Retina (tissue), 1 donor: ENCODE data around the gene CPEB2.
"Not testable (repeated sequence)": the region's sequence is repeated elsewhere in the genome, so short reads cannot be mapped to it uniquely, and the experiment has no call there.

ENCODE experiments used
- DNase-seq: peaks from one replicate; pipeline ENCODE4 v3.0.0-alpha.2; 2016

The CPEB2 gene

GRCh38 chr4:15063341-15063740 lies 61.1 kb downstream of the CPEB2 start:
- no peak for DNase-seq

- no peak for DNase-seq
Observed at GRCh38 chr4:15065516-15065915, 63.2 kb downstream of the CPEB2 start.

GRCh38 chr4:15066140-15066539 lies 63.9 kb downstream of the CPEB2 start:
- DNase-seq, result no peak

GRCh38 chr4:15068298-15068697 lies 66.0 kb downstream of the CPEB2 start:
- no peak for DNase-seq

DNA sequence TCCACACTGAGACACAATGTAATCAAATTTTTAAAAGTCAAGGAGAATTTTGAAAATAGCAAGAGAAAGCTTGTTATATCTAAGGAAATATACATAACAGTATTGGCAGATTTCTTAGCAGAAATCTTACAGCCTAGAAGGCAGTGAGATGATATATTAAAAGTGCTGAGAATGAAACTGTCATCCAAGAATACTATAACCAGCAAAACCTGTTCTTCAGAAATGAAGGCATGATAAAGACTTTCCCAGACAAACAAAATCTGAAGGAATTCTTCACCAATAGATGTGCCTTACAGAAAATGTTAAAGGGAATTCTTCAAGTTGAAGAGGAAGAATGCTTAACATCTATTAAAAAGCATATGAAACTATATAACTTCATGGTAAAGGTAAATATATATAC lies 73.6 kb downstream of the CPEB2 start:
- DNase-seq, result no peak

- DNase-seq, result no peak
Observed at GRCh38 chr4:15077969-15078368, 75.7 kb downstream of the CPEB2 start.

GRCh38 chr4:15078682-15079642 lies 76.7 kb downstream of the CPEB2 start:
- no peak for DNase-seq

DNA sequence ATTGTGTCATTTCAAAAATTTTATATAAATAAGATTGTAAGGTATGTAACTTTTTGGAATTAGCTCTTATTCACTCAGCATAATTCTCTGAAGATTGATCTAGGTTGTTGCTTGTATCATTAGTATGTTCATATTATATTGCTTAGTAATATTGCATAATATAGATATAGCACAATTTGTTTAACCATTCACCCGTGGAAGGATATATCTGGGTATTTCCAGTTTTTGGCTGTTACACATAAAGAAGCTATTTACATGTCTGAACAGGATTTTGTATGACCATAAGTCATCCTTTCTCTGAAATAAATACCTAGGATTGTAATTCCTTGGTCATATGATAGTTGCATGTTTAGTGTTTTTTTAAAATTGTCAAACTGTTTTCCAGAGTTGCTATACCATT lies 82.5 kb downstream of the CPEB2 start:
- DNase-seq, result no peak

DNA sequence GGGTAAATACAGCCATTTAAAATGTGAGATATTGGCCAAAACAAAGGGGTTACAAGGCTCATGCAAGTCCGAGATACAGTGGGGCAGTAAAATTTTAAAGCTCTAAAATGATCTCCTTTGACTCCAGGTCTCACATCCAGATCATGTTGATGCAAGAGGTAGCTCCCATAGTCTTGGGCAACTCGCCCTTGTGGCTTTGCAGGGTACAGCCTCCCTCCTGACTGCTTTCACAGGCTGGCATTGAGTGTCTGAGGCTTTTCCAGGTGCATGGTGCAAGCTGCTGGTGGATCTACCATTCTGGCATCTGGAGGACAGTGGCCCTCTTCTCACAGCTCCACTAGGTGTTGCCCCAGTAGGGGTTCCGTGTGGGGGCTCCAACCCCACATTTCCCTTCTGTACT lies 83.5 kb downstream of the CPEB2 start:
- not testable (repeated sequence) for DNase-seq

DNA sequence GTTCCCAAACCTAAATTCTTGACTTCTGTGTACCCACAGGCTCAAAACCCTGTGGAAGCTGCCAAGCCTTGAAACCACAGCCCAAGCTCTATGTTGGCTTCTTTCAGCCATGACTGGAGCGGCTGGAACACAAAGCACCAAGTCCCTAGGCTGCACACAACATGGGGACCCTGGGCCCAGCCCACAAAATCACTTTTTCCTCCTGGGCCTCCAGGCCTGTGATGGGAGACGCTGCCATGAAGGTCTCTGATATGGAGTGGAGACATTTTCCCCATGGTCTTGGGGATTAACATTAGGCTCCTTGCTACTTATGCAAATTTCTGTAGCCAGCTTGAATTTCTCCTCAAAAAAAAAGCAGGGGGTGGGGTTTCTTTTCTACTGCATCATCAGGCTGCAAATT lies 84.0 kb downstream of the CPEB2 start:
- not testable (repeated sequence) for DNase-seq

GRCh38 chr4:15088394-15089035 lies 86.2 kb downstream of the CPEB2 start:
- no peak for DNase-seq

GRCh38 chr4:15089979-15090378 lies 87.7 kb downstream of the CPEB2 start:
- DNase-seq, result no peak

- DNase-seq, result no peak
Observed at GRCh38 chr4:15100380-15100779, 98.1 kb downstream of the CPEB2 start.

DNA sequence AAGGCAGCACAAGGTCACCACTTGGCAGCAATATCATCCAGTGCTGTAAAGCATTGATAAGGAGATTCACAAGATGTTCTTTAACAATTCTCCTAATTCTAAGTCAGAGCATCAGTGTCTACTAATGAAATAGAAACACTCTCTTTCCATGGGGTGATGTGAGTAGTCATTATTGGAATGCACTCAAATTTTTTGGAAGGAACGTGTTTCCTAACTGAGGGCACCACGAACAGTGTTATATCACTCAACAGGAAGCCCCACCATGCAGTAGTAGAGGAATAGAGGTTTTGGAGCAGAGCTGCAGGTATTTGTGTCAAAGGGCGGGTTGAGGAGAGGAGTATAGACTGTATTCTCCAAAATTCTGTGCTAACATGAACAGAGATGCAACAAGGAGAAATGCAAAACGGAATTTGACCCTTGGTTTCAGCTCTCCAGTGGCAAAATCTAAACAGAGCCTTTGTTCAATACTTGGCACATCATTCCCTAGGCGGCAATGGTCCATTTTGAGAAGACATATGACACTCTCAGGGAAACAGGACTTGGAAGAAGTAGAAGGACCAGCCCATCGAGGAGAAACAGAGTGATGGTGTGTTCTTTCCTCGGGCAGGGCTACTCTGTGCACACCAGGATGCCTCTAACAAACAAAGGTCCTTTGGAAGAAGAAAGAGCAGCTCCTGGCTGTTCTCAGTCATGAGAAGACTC lies 98.9 kb downstream of the CPEB2 start:
- DNase-seq, result no peak

GRCh38 chr4:15104825-15105224 lies 102.5 kb downstream of the CPEB2 start:
- no peak for DNase-seq

- peak; percentile 4 for DNase-seq
Observed at GRCh38 chr4:15106399-15106798, 104.1 kb downstream of the CPEB2 start.

- no peak for DNase-seq
Observed at GRCh38 chr4:15109600-15109999, 107.3 kb downstream of the CPEB2 start.

DNA sequence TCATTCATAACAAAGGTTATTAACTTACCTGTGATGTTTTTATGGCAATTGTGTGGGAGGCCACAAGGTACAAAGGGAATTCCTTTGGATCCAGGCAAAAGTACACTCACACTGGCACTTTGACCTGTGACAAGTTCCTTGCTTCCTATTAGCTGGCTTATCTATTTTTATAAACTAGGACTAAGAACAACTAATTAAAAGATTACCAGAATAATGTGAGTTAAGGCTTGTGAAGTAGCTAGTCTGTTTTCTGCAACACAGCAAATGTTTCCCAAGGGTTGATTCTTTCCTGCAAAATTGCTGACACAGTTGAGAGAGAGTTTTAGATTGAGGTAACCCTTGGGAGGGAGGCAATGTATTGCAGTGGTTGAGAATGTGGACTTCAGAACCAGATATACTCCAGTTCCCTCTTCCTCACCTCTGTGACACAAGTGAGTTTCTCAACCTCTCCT lies 107.9 kb downstream of the CPEB2 start:
- DNase-seq, result no peak

DNA sequence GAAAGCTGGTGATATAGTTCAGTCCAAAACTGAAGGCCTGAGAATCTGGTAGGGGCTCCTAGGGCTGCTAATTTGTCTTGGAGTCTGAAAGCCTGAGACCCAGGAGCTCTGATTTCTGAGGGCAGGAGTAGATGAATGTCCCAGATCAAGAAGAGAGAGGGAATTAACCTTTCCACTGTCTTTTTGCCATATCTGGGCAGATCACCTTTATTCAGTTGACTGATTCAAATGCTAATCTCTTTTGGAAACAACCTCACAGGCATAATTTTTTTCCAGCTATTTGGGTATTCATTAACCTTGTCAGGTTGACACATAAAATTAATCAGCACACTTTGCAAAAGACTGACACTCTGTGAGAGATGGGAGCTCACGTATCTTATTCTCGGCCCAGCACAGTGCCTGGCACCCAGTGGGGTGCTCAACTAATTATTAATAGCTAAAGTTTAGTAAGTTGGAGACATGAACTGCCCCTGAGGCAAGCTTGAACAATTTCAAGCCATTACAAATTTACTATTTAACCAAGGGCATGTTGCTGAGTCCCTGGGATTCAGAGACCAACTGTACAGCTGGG lies 114.3 kb downstream of the CPEB2 start:
- DNase-seq, result no peak

DNA sequence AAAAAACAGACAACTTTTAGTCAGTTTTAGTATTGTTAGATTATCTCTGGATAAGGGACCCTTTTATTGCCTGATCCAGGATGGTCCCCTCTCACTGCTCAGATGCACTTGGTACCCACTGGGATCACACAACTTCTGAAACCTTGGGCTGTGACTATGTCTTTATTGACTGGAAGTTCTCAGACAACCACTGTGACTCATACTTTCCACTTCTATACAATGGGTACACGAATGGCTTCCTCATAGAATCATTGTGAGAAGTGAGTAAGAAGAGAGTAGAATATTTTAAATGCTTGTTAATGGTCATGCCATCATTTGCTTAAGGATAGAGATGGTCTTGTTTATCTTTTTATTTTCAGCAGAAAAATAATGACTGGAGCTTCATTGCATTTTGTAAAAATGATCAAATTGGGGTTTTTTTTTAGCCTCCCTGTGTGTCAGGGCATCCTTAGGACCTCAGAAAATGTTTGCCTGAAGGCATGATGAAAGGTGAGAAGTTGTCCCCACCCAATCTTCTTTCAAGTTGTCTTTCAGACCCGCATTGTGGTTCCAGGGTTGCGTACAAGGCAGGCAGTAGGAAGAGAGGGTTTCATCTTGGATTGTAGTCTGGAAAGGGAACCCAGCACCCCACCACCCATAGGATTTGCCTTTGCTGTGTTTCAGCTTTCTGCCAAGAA lies 115.1 kb downstream of the CPEB2 start:
- no peak for DNase-seq

DNA sequence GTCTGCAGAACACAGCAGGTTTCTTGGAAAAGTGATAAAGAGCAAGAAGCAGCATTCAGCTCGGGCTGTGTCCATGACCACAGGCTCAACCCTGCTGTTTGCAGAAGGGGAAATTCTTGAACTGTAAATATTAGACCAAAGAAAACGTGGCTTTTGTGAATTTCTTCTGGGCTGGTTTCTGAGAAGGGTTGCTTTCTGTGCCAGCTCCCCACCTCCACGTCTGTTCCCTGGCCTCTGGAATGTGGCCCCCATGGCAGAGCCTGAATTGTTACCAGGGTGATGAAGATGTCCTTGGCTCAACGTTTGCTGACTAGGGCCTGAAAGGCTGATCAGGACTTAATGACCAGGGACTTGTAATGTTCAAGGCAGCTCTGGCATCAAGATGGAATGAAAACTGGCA lies 116.0 kb downstream of the CPEB2 start:
- no peak for DNase-seq
